SH-SY5Y (cell line): ENCODE measurements around the gene MACO1.

ENCODE experiments used
- GATA2 ChIP-seq: IDR thresholded peaks from 2 replicates; pipeline ENCODE4 v1.6.1; 2011; ENCODE audit warnings: mild to moderate bottlenecking, low read depth, low read length
- GATA3 ChIP-seq: IDR thresholded peaks from 2 replicates; pipeline ENCODE4 v1.6.1; 2011; ENCODE audit warnings: low read depth, mild to moderate bottlenecking, low read length, moderate library complexity

- TF ChIP-seq GATA2: no peak
- no peak for TF ChIP-seq GATA3
These were observed 113.6 kb downstream of the MACO1 start for GRCh38 chr1:25544243-25544764.
